GM21717 (cell line): ENCODE results near the gene ZMPSTE24.
"Not testable (repeated sequence)": the region's sequence is repeated elsewhere in the genome, so short reads cannot be mapped to it uniquely, and the experiment has no call there.

ENCODE experiments used
- ATAC-seq: cut with Tn5 transposase; IDR thresholded peaks from one replicate; pipeline ENCODE4 v1.9.1; 2021; ENCODE audit warnings: mild to moderate bottlenecking, moderate library complexity; ENCODE audit not compliant: unreplicated experiment

ZMPSTE24 gene

DNA sequence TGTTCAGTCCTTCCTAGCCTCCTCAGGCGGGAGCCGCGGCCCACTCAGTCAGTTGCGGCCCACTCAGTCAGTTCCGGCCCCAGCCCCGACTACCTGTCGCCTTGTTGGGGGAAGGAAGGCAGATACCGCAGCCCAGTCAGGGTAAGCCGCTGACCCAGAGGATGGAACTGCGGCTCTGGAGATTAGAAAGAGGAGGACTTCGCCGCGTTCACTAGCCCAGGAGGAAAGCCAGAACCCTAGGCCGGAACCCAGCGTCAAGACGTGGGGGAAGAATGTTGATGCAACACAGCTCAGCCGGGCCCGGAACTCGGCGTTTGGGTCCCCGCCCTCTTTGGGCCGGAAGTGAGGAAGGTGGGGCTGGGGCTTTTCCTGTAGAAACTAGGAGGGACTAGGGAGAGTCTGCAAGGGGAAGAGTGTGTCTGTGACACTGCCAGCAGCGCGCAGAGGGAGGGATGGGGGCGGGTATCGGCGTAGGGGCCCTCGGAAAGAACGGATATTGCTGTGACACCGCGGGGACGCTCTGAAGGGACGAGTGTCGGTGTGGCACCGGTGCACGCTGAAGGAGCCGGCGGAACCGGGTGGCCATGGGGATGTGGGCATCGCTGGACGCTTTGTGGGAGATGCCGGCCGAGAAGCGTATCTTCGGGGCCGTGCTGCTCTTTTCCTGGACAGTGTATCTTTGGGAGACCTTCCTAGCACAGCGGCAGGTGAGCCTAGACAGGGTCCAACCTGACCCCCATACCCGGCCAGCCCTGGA, at the start of gene ZMPSTE24:
Gene ZMPSTE24, plus strand, starts transcription at position 549 of the 757 bp plus-strand sequence. Its CDS starts 36 bp downstream, at position 585.
- peak; percentile 85 for ATAC-seq

DNA sequence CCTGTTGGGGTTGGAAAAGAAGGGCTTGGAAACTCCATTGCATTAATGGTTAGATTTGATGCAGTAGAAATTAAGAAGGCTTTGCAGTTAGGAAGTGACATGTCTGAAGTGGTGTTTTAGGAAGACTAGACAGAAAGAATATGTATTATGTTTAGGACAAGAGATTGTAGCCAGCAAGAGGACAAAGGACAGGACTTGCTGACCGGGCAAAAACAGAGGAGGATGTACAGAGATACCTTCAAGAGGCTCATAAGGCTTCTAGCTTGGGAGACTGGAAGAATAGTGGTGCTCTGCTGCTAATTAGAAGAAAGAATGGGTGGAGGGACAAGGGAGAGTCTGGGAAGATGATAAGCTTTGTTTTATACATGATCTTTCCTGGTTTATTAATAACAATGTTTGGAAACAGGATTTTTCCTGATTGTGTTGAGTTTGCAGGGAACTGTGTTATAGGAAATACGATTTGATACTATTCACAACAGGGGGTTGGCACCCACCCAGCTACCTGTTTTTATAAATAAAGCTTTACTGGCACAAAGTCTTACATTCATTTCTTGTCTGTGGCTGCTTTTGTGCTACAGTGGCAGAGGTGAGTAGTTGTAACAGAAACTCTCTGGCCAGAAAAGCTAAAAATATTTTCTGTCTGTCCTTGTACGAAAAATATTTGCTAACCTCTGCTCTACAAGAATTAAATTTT, 47.4 kb upstream of the ZMPSTE24 start:
- no peak for ATAC-seq

DNA sequence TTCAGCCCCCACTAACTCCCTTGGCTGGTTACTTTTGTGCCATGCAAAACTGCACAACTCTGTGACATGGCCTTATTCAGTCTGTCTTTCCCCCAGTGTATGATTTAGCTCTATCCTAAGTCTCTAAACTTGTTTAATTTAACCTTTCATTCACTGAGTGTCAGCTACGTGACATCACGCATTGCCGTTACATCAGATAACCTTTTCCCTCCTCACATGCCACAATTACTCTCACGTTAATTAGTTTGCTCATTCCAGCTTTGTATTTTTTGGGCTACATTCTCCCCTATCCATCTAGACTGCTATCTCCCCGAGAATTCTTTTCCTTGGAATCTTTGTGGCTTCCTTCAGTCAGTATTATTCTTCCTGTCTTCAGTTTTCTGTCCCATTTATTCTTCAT, 39.7 kb upstream of the ZMPSTE24 start:
- ATAC-seq, result no peak

DNA sequence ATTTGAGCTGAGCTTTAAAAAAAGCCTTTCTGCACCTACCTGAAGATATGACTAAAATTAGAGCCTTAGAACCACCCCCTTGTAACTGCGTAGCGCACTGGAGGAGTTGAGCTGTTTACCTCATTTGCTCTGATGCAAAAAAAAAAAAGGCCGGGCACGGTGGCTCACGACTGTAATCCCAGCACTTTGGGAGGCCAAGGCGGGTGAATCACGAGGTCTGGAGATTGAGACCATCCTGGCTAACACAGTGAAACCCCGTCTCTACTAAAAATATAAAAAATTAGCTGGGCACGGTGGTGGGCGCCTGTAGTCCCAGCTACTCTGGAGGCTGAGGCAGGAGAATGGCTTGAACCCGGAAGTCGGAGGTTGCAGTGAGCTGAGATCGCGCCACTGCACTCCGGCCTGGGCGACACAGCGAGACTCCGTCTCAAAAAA, 36.5 kb upstream of the ZMPSTE24 start:
- not testable (repeated sequence) for ATAC-seq

DNA sequence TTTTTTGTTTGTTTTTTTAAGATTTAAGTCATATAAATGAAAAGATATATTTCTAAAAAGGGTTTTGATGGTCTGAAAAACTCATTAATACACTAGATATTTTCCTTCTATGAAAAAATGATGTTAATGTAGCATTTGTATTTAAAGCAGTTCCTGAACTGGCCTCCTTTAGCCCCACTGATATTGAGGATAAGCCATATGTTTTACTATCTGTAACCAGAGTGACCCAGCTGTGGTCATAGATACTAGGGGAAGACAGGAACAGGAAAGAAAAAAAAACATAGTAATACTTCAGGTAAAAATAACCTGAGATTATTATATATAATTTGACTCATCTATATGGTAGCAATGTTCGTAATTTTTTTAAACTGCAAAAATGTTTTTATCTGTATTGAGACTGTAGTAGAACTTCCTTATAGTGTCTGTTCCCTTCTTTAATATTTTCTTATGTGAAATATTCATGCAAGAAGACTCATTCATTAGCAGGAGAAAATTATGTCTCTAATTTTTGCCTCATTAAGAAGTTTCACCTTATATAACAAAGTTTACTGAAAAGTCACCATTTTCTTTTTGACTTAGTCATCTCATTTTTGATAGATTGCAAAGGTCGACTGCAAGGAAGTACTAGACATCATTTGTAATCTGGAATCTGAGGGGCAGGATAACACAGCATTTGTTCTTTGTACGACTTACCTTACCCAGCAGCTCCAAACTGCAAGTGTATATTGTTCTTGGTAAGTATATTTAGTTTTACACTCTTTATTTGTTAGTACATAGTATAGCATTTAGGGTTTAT, 35.9 kb upstream of the ZMPSTE24 start:
- no peak for ATAC-seq

DNA sequence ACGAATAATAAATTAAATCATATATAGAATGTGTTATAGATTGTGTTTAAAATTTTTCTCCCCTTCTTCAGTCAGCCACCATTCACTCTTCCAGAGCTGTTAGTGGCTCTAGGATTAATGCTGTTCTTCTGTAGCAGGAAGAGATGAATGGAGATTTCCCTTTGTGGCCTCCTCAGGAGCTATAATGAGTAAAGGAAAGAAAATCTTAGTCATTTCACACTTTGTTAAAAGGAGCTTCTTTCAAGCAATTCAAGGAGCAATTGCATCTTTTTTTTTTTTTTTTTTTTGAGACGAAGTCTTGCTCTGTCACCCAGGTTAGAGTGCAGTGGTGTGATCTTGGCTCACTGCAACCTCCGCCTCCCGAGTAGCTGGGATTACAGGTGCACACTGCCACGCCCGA, 34.0 kb upstream of the ZMPSTE24 start:
- ATAC-seq, result no peak

DNA sequence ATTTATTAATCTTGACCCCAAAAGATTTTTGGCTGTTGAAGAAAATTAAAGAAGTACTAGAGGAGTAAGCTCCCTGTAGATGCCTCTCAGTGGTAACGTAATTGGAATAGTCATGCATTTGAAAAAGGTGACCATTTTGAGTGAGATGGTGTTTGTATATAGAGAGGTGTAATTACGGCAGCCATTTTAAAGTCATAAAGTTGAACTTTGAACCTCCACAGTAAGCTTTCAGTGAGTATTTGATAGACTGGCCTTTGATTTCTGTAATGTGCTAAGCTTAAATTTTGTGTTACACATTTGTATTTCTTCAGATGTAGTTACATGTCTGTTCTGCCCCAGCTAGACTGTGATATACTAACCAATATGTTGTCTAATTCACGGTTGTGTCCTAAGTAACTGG, 31.8 kb upstream of the ZMPSTE24 start:
- no peak for ATAC-seq

DNA sequence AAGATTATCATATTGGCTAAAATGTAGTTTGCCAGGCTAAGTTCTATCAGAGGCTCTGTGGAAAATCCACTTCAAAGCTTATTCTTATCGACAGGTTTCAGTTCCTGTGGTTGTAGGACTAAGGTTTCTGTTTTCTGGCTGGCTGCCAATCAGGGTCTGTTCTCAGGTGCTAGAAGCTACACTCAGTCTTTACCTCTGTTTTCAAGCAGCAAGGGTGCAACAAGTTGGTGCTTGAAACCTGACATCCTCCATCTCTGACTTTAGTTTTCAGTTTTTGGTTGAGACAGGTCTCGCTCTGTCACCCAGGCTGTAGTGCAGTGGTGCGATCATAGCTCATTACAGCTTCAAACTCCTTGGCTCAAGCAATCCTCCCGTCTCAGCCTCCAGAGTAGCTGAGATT, 25.6 kb upstream of the ZMPSTE24 start:
- ATAC-seq, result peak; percentile 85

DNA sequence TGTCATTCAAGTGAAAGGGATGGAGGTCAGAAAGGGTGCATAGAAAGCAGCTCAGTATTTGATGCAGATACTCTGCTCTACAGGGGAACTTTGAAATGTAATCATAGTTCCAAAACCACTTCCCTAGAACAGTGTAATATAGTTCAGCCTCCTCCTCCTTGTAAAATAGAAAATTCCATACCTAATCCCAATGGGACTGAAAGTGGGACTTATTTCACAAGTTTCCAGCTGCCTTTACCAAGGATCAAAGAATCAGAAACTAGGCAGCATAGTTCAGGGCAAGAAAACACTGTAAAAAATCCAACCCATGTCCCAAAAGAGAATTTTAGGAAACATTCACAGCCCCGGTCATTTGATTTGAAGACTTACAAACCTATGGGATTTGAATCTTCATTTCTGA, 18.4 kb upstream of the ZMPSTE24 start:
- ATAC-seq, result no peak

DNA sequence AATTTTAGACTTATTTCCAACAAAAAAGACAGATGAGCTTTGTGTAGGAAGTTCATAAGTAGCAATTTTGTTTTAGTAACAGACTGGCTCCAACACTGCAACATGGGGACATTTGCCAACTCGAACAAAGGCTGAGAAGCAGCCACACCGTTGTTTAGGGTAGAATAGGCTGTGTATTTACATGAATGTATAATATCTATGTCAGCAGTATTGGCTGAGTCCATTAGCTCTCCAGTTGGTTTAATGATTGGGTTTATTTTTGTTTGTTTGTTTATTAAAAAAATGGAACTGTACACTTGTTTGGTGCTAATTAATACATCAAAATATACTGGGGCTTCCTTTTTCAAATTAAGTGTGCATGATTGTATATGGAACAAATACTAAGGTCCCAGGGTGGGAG, 17.6 kb upstream of the ZMPSTE24 start:
- ATAC-seq, result no peak

DNA sequence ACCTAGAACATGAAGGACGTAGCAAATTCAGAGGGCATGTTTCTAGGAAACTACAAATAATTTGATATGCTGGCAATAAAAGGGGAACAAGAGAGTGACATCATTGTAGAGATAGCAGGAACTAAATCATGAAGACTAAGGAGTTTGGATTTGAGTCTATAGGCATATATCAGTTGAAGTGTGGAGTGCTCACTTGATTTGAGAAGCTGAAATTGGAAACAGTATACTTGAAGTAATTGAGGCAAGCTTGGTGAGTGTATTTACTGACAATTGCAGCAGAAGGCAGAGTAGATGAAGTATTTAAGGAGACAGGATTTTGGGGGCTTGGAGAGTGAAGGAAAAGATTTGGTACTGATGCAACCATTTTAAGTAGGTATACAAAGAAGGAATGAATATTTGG, 16.7 kb upstream of the ZMPSTE24 start:
- ATAC-seq, result peak; percentile 17

DNA sequence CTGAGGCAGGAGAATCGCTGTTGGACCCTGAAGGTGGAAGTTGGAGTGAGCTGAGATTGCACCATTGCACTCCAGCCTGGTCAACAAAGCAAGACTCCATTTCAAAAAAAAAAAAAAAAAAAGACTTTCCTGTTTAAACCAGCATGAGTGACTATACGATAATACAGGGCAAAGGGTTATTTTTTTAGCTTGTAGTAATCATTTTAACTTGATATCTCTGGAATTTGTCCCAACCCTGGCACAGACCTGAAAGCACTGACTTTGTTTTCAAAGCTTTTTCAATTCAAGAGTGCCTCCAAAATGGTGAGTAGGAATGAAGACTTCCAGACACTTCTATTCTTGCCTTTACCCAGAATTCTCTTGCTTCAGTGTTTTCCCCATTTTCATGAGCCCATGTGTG, 14.7 kb upstream of the ZMPSTE24 start:
- no peak for ATAC-seq

DNA sequence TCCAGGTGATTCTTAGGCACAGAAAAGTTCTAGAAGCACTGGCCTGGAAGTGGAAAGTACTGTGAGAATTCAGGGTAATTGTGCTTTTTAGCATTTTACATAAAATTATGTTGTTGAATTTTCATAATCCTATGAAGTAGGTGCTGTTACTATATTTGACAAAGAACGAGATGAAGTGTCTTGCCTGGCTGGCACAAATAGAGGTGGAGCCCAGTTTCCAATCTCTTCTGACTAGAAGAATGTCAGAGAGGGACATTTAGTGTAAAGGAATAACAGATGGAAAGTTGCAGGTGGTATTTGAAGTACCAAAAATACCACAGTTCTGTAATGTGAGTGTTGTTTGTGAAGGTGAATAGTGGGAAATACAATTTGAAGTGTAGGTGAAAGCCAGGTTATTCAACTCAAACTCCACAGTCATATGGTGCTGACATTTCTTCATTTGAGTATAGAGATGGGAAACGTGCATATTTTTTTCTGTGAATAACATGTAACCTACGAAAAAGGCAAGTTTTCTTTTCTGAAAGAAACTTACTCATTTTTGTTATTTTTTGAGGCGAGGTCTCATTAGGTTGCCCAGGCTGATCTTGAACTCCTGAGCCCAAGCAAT, 13.8 kb upstream of the ZMPSTE24 start:
- ATAC-seq, result no peak

DNA sequence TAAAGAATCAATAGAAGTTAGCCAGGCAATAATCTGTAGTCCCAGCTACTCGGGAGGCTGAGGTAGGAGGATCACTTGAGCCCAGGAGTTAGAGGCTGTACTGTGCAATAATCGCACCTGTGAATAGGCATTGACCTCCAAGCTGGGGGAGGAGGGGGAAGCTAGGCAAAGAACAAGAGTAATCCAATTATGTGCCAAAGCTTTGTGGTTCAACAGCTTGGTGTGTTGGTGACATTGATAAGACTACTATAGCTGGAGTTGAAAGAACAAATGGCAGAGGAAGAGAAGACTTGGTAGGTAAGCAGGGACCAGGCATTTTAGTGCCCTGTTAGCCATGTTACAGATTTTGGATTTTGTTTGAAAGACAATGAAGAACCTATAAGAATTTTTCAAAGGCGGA, 12.3 kb upstream of the ZMPSTE24 start:
- ATAC-seq, result no peak

DNA sequence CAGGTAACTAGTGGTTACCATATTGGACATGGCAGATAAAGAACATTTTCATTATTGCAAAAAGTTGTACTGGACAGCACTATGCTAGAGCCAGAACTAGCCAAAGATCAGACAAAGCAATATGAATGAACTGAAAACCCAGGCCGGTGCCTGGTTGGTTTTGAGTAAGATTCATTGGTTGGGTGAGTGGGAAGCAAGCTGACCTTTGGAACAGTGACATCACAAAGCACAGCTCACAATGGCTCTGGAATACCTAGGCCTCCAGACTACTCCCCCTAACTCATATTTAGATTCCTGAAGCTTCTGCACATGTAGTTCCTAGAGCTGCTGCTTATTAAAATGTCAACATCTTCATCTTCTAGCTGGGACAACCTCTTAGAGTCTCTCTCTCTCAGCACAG, 10.4 kb upstream of the ZMPSTE24 start, which contains the start of gene TMCO2:
Gene TMCO2, plus strand, starts transcription at position 283 of the 400 bp plus-strand sequence. Its CDS starts 57 bp downstream, at position 340.
- no peak for ATAC-seq

DNA sequence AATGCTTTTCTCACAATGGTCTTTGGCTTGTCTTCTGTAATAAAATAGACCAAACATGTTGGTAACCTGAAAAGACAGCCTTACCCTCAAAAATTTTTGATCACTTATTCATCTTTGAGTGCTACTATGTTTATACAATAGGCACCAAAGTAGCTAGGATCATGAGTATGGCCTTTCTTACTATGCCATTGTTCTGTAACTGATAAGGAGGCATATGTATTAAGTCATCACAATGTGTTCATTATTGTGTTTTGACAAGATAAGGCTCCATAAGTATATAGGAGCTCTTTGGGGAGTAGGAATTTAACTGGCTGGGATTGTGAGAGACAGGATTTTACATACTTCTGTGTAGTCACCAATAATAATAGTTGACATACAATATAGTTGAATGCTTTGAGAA, 9.6 kb upstream of the ZMPSTE24 start:
- ATAC-seq, result no peak

DNA sequence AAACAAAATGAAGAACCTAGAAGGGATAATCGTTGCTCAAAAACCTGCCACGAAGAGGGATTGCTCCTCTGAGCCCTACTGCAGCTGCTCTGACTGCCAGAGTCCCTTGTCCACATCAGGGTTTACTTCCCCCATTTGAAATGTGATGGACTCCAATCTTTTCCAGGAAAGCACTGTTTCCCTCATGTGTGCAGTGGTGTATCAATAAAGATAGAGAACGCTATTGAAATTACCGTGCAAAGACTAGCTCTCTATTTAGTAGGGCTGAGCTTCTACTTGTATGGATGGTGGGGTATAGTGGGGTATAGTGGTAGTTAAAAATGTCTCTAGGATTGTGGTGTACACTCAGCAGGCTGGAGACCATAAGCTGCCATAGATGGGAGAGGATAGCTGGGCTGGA, 6.6 kb upstream of the ZMPSTE24 start:
- ATAC-seq, result no peak

DNA sequence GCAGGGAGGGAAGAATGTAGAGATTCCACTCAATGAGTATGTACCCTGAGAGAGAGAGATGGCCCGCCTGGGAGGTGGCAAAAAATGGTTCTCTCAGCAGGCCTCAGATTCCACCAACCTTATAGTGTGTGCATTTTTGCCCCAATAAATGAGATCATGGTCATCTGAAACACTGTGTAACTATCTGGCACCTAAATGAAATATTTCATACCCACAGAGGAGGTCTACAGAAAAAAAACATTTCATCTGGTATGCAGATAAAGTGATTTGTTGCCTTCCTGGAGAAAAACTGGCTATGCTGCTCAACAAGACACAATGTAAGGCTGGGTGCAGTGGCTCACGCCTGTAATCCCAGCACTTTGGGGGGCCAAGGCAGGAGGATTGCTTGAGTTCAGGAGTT, 5.4 kb upstream of the ZMPSTE24 start:
- no peak for ATAC-seq

DNA sequence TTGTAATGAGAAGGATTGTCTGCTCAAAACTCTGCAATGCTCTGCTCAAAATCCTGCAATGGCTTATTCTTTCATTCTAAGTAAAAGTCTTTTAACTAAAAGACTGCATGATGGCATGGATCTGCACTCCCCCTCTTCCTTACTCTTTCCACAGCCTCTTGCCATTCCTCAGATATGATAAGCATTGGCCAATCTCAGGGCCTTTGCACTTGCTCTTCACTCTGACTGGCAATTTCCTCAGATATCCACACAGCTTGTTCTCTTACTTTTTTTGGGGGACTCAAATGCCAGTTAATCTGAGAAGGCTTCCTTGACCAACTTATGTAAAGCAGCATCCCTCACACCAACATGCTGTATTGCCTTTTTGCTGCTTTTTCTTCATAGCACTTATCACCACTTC, 2.8 kb upstream of the ZMPSTE24 start:
- ATAC-seq, result no peak

DNA sequence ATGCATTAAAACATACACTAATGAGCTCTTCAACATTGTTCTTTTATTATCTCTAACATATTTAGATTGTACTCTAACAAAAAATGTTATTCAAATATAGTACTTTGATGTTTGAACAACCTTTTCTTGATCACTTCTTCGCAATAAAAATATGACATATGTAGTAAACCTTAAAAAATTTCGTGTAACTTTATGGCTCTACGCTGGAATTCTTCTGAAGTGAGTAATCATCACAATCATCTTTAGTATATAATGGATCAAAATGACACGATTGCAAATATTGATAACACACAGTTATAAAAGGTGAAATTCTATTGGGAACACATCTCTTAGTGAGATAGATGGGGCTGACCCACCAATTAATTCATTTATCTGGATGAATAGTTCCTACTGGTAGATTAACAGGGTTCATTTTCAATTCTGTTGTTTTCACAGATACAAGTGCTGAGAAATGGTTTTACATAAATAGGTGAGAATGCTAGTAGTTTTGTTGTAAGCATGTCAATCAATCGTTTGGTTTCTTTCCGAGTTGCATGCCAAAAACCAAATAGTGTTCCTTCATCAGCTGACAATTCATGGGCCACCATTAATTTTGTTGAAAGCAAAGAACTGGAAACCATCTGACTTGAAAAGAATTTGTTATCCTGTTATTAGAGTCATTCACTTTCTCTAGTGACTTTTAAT, 1.5 kb upstream of the ZMPSTE24 start:
- no peak for ATAC-seq

DNA sequence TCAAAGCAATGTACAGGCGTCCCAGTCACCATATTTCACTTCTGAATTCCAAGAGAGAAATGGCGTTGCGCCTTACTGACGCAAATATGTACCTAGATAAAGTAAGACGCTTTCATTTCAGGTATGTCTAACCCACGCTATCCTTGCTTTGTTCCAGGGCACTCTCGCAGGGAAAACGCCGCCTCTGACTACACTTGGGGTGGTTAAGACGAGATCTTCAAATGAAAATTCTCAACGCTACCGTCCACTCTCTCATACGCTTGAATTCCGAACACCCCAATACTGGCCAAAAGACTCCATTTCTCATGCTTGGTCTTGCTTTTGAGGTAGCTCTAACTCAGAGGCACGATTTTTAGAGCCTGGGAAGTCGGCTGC, 736 bp upstream of the ZMPSTE24 start:
- peak; percentile 4 for ATAC-seq
